Spleen (tissue), 11 donors: ENCODE measurements around the gene NIPA2. TPM values are rescaled to one million over a fixed set of nuclear protein-coding genes. Genes with fewer than 3 reads are reported as not detected.

Source experiments
- DNase-seq: peaks from one replicate; pipeline ENCODE4 v3.0.0-alpha.2; 2020
- H3K27ac ChIP-seq, 8 donors: fragments of 200-600 bp; sonication (generic) in 7 of 8; 1 replicate in 4 of 8; 2 replicates in 4 of 8; pipeline versions ENCODE4 v1.5.0 to v1.8.0; 2016 to 2021; ENCODE audit warnings: inconsistent platforms in 4 of 8, mild to moderate bottlenecking in 4 of 8, moderate library complexity in 1 of 8
- H3K27me3 ChIP-seq, 7 donors: fragments of 200-600 bp; sonication (generic) in 6 of 7; replicated peaks in 1 of 7; 1 replicate in 4 of 7; 2 replicates in 3 of 7; pipeline versions ENCODE4 v1.5.0 to v1.8.0; 2016 to 2021; ENCODE audit warnings: inconsistent platforms in 3 of 7, mild to moderate bottlenecking in 1 of 7
- H3K36me3 ChIP-seq, 6 donors: fragments of 200-600 bp; sonication (generic) in 5 of 6; 1 replicate in 4 of 6; 2 replicates in 2 of 6; pipeline versions ENCODE4 v1.5.0 to v1.8.0; 2016 to 2021; ENCODE audit warnings: inconsistent platforms in 2 of 6
- H3K4me1 ChIP-seq, 6 donors: fragments of 200-600 bp; sonication (generic) in 5 of 6; 1 replicate in 3 of 6; 2 replicates in 3 of 6; pipeline versions ENCODE4 v1.5.0 to v1.8.0; 2016 to 2021; ENCODE audit warnings: inconsistent platforms in 3 of 6
- H3K4me3 ChIP-seq, 8 donors: fragments of 200-600 bp; sonication (generic) in 7 of 8; 1 replicate in 4 of 8; 2 replicates in 4 of 8; pipeline versions ENCODE4 v1.5.0 to v1.8.0; 2016 to 2021; ENCODE audit warnings: inconsistent platforms in 4 of 8, mild to moderate bottlenecking in 4 of 8, moderate library complexity in 2 of 8
- H3K9me3 ChIP-seq, 8 donors: fragments of 200-600 bp; sonication (generic) in 7 of 8; 1 replicate in 4 of 8; 2 replicates in 4 of 8; pipeline versions ENCODE4 v1.5.0 to v1.8.0; 2016 to 2021; ENCODE audit warnings: inconsistent platforms in 4 of 8
- CTCF ChIP-seq, 11 experiments: fragments of 200-600 bp in 7 of 11; fragments of 450-650 bp in 4 of 11; sonication (generic) in 4 of 11; IDR thresholded peaks in 8 of 11; conservative IDR thresholded peaks in 3 of 11; 1 replicate in 7 of 11; 2 replicates in 4 of 11; pipeline versions ENCODE4 v1.4.0 to v1.8.0; 2016 to 2021; ENCODE audit warnings: antibody characterized with exemption in 11 of 11, inconsistent platforms in 4 of 11, mild to moderate bottlenecking in 1 of 11
- POLR2A ChIP-seq, 3 donors: fragments of 450-650 bp; IDR thresholded peaks; one replicate each; pipeline ENCODE4 v1.5.1; 2017; ENCODE audit warnings: antibody characterized with exemption in 3 of 3, mild to moderate bottlenecking in 1 of 3
- POLR2AphosphoS5 ChIP-seq, 3 donors: sonication (generic); formaldehyde crosslinking; IDR thresholded peaks; one replicate each; pipeline ENCODE4 v1.5.1; 2017; ENCODE audit warnings: antibody characterized with exemption in 3 of 3
- WGBS, 5 donors: extraction: QIAGEN DNeasy Blood & Tissue Kit in 3 of 5; methylation state at CpG; one replicate each; pipeline versions ENCODE4 v1.1.5 to v1.1.7; 2013 to 2018; 5-methylcytosine and 5-hydroxymethylcytosine counted together
- intact Hi-C: fragments of 100-400 bp; cut with DNase I; formaldehyde crosslinking; loops from one replicate; pipeline ENCODE4 v1.15.0; 2023; ENCODE audit warnings: low total_unique reads
- polyA plus RNA-seq, 3 donors: library from polyadenylated mRNA; stranded (reverse); fragments of 200-250 nt; gene quantifications; one replicate each; pipeline ENCODE4 v1.2.1, GENCODE V29; 2013
- total RNA-seq, 7 donors: library from RNA; depleted of rRNA in 3 of 7; stranded (reverse); fragments of >200 nt in 3 of 7; fragmentation: NEBNext Ultra II Directional in 4 of 7; extraction: Animal tissue kit (Norgen Biotek cat#: 25700) in 4 of 7; gene quantifications; one replicate each; pipeline versions ENCODE4 v1.1.0 to v1.2.1, GENCODE V29; 2016 to 2021
- donor health status: healthy with polysubstance abuse.
- donor health status: DM: no; HTN: no; CAD: no; lungs with moderate emphysema.
- donor health status: DM: no; HTN: no; CAD: no.
- donor health status: Bipolar disorder and iron deficiency.
- donor health status: healthy.
- donor health status: DM: no; HTN: no; CAD: no.
- donor health status: DM: yes; HTN: yes; CAD: no.

The NIPA2 gene
- total and polyA plus RNA-seq, 10 donors, result 18.4 to 91.4 (median 52.8) TPM

GRCh38 chr15:22815766-22816165, 22.7 kb upstream of the NIPA2 start:
- H3K27ac ChIP-seq, result no peak overlapping the region
- TF ChIP-seq CTCF (IDR thresholded peaks at IDR 0.05 in 8 of 11, conservative IDR thresholded peaks at IDR 0.05 in 3 of 11) (no peak), POLR2AphosphoS5 (IDR thresholded peaks at IDR 0.05) (no peak), POLR2A (IDR thresholded peaks at IDR 0.05) (no peak)

GRCh38 chr15:22819651-22820050, 18.8 kb upstream of the NIPA2 start:
- TF ChIP-seq CTCF (IDR thresholded peaks at IDR 0.05 in 8 of 11, conservative IDR thresholded peaks at IDR 0.05 in 3 of 11) (no peak), POLR2AphosphoS5 (IDR thresholded peaks at IDR 0.05) (no peak), POLR2A (IDR thresholded peaks at IDR 0.05) (no peak)

More at GRCh38 chr15:22815766-22816165, 22.7 kb upstream of the NIPA2 start:
- peaks cover 0 to 3% (median 0%) of the 10 kb centered on the region in 6 donors for H3K4me1 ChIP-seq
- H3K36me3 ChIP-seq, result peaks cover 0 to 46% (median 7%) of the 10 kb centered on the region in 6 donors
- DNase-seq, result no peak
- intact Hi-C loops, result no loop called here
- 93 to 100% (median 97%) methylated on average over 1 of the region's 1 CpG for WGBS, 5 donors
- H3K4me3 ChIP-seq, result no peak overlapping the region
- H3K27me3 ChIP-seq, result no peaks in the 10 kb centered on the region
- H3K9me3 ChIP-seq, result no peaks in the 10 kb centered on the region

GRCh38 chr15:22823495-22824128, 14.9 kb upstream of the NIPA2 start:
- TF ChIP-seq POLR2AphosphoS5 (IDR thresholded peaks at IDR 0.05) (no peak), POLR2A (IDR thresholded peaks at IDR 0.05) (no peak), CTCF (IDR thresholded peaks at IDR 0.05 in 8 of 11, conservative IDR thresholded peaks at IDR 0.05 in 3 of 11) (no peak)
- H3K4me3 ChIP-seq, result no peak overlapping the region
- intact Hi-C loops, result loop anchor here (10.0 kb wide), 1 partner anchor 61 kb away; no protein-coding TSS in a partner anchor
- H3K9me3 ChIP-seq, result no peaks in the 10 kb centered on the region
- H3K36me3 ChIP-seq, result peaks cover 0 to 87% (median 43%) of the 10 kb centered on the region in 6 donors
- DNase-seq, result no peak
- H3K4me1 ChIP-seq, result no peaks in the 10 kb centered on the region
- H3K27me3 ChIP-seq, result no peaks in the 10 kb centered on the region
- 93 to 97% (median 96%) methylated on average over 18 to 29 of the region's 29 CpGs for WGBS, 5 donors
- no peak overlapping the region for H3K27ac ChIP-seq

More at GRCh38 chr15:22819651-22820050, 18.8 kb upstream of the NIPA2 start:
- Histone ChIP-seq H3K36me3 (peaks cover 0 to 52% (median 30%) of the 10 kb centered on the region in 6 donors), H3K4me3 (no peak overlapping the region), H3K4me1 (no peaks in the 10 kb centered on the region), H3K27me3 (no peaks in the 10 kb centered on the region), H3K9me3 (no peaks in the 10 kb centered on the region), H3K27ac (no peak overlapping the region)
- WGBS, 5 donors, result 86 to 92% (median 89%) methylated on average over 2 of the region's 2 CpGs
- intact Hi-C loops, result loop anchor here (10.0 kb wide), 1 partner anchor 65 kb away; no protein-coding TSS in a partner anchor
- DNase-seq, result no peak

- DNase-seq, result no peak
- no peaks in the 10 kb centered on the region for H3K27me3 ChIP-seq
- TF ChIP-seq POLR2AphosphoS5 (IDR thresholded peaks at IDR 0.05) (no peak), CTCF (IDR thresholded peaks at IDR 0.05 in 8 of 11, conservative IDR thresholded peaks at IDR 0.05 in 3 of 11) (no peak), POLR2A (IDR thresholded peaks at IDR 0.05) (no peak)
- H3K36me3 ChIP-seq, result peaks cover 0 to 69% (median 26%) of the 10 kb centered on the region in 6 donors
- no peak overlapping the region for H3K27ac ChIP-seq
- H3K4me3 ChIP-seq, result no peak overlapping the region
- intact Hi-C loops, result loop anchor here (10.0 kb wide), 1 partner anchor 58 kb away; no protein-coding TSS in a partner anchor
- no peaks in the 10 kb centered on the region for H3K4me1 ChIP-seq
- H3K9me3 ChIP-seq, result no peaks in the 10 kb centered on the region
- 69 to 100% (median 88%) methylated on average over 1 of the region's 1 CpG for WGBS, 5 donors
These were observed 11.3 kb upstream of the NIPA2 start for GRCh38 chr15:22827125-22827524.
